Mucosa of rectum (tissue), 2 donors: ENCODE data around the gene ANKH.

Experiments used
- H3K27ac ChIP-seq, 2 donors: one replicate each; pipeline ENCODE4 v1.7.0; 2013; ENCODE audit warnings: inconsistent platforms in 2 of 2, low read depth in 2 of 2, low read length in 2 of 2
- H3K27me3 ChIP-seq, 2 donors: one replicate each; pipeline ENCODE4 v1.7.0; 2013; ENCODE audit warnings: low read length in 2 of 2; ENCODE audit not compliant: control insufficient read depth in 2 of 2, insufficient read depth in 2 of 2
- H3K36me3 ChIP-seq, 2 donors: one replicate each; pipeline ENCODE4 v1.7.0; 2013; ENCODE audit warnings: low read length in 2 of 2; ENCODE audit not compliant: control insufficient read depth in 2 of 2, insufficient read depth in 2 of 2
- H3K4me1 ChIP-seq, 2 donors: one replicate each; pipeline ENCODE4 v1.7.0; 2013; ENCODE audit warnings: low read length in 2 of 2, mild to moderate bottlenecking in 1 of 2; ENCODE audit not compliant: control insufficient read depth in 2 of 2, insufficient read depth in 2 of 2
- H3K4me3 ChIP-seq, 2 donors: one replicate each; pipeline ENCODE4 v1.7.0; 2013; ENCODE audit warnings: low read length in 2 of 2
- H3K9ac ChIP-seq, 2 donors: one replicate each; pipeline ENCODE4 v1.7.0; 2013; ENCODE audit warnings: low read length in 2 of 2, low read depth in 1 of 2, mild to moderate bottlenecking in 1 of 2
- H3K9me3 ChIP-seq, 2 donors: one replicate each; pipeline ENCODE4 v1.7.0; 2013; ENCODE audit warnings: low read length in 2 of 2; ENCODE audit not compliant: control insufficient read depth in 2 of 2
- donor health status: healthy.
- donor health status: Normal muscosa, but diverticular disease.

Gene ANKH

DNA sequence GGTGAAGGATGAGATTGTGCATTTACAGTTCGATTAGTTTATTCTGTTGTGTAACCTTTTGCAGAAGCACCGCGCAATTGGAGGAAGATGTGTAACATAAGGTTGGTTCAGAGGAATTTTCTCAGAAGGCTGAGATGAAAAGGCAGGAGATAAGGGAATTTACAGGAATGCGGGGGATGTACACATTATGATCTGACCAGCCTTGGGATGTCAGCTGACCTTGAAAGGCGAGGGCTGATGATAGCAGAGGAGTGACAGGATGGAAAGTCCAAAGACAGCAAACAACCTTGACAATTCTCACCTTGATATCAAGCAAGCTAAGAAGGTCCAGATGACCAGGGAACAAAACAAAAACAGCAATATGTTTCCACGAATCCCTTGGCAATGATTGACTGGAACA, 118.3 kb downstream of the ANKH start:
- no peaks in the 10 kb centered on the region for H3K9me3 ChIP-seq
- no peak overlapping the region for H3K9ac ChIP-seq
- no peaks in the 10 kb centered on the region for H3K4me1 ChIP-seq
- no peaks in the 10 kb centered on the region for H3K27me3 ChIP-seq
- H3K36me3 ChIP-seq, result peaks cover 41 to 54% of the 10 kb centered on the region in 2 donors
- no peak overlapping the region for H3K4me3 ChIP-seq
- no peak overlapping the region for H3K27ac ChIP-seq

DNA sequence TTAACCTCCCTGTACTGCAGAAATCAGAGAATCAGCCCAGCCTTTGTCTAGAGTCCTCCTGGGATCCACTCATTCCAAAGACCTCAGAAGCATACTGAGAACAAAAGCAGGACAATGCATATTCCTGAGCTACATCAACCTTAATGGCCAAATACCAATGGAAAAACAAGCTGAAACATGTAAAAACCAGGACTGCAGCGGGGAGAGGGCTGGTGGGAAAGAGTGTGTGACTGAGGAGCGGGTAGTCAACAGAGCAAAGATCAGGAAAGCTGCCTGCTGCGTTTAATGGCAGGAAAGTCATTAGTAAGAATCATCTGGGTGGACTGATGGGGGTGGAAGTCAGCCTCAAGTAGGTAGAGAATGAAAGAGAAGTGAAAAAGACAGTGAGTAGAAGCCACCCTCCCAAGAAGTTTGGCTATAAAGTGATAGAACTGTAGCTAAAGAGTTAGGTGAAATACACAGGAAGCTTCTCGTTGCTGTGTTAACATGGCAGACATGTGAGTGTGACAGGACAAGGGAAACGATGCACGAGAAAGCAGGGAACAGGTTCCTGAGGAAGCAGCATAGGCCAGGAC, 119.0 kb downstream of the ANKH start:
- Histone ChIP-seq H3K4me1 (no peaks in the 10 kb centered on the region), H3K36me3 (peaks cover 46 to 61% of the 10 kb centered on the region in 2 donors), H3K9me3 (no peaks in the 10 kb centered on the region), H3K4me3 (no peak overlapping the region), H3K9ac (no peak overlapping the region), H3K27me3 (no peaks in the 10 kb centered on the region), H3K27ac (no peak overlapping the region)

DNA sequence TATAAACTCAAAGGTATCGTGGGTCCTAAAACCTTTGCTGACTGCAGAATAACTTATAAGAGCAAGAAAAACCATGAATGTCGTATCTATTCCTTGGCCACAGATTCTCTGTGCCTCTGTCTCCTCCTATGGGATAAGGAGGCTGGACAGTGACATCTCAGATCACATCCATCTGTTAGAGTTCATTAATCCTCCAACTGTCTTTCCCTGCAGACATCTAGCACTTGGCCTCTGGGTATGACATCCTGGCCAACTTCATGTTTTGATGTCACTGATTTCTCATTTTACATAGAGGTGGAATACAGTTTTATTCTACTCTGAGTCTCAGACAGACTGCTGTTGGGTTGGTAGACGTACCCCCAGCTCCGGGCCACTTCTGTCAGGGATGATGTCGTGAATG, 120.9 kb downstream of the ANKH start:
- Histone ChIP-seq H3K27me3 (no peaks in the 10 kb centered on the region), H3K9me3 (no peaks in the 10 kb centered on the region), H3K36me3 (peaks cover 51 to 63% of the 10 kb centered on the region in 2 donors), H3K4me1 (no peaks in the 10 kb centered on the region), H3K27ac (no peak overlapping the region), H3K9ac (no peak overlapping the region), H3K4me3 (no peak overlapping the region)

DNA sequence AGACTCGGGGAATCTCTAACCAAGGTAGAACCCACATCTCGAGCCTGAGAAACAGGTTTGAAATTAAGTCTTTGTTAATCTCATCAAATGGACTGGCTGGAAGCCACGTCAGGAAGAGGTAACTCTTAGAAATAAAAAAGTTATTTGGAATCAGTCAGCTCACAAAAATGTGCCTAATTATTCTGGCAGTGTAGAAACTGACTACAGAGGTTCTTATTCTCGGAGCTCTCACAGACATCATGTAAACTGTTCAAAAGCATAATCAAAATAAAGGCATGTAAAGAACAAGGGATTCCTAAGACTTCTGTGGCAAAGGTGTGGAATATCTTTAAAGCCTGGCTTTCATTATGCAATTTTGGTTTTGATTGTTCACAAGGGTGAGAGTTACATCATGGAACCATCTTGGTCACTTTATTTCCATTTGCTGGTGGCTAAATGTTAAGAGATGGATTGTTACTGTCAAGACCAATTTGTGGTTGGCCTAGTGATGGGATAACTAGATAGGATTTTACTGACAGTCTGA, 121.9 kb downstream of the ANKH start:
- Histone ChIP-seq H3K27ac (no peak overlapping the region), H3K4me3 (no peak overlapping the region), H3K9ac (no peak overlapping the region), H3K9me3 (no peaks in the 10 kb centered on the region), H3K36me3 (peaks cover 58 to 66% of the 10 kb centered on the region in 2 donors), H3K4me1 (no peaks in the 10 kb centered on the region), H3K27me3 (no peaks in the 10 kb centered on the region)

DNA sequence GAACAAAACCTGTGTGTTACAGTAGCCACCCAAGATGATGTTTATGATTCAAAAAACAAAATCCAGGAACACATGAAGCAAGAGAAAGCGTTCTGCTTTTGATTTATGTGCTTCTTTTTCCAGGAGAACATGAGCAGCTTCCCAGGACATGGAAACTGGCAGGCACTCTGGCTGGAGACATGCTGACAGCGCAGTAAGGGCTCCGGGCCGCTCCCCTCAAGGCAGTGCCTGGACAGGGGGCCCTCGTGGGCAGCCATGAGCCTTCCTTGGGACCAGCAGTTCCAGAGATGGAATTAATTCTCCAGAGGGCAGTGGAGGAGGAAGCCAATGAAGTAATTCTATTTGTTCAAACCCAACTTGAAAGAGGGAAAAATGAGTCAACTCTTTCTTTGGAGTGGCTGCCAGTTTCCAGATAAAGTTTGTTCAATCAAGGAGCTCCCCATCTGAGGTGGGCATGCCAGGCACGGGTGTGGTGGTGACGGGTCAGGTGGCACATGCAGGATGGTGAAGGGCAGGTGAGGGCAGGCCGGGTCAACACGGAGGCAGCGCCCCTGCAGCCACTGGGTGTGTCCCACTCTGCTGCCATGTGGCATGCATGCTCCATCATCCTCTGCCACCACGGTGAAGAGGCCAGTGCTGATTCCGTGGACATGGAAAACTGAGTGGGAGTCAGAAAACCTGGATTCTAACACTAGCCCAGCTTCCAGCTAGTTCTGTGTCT, 123.2 kb downstream of the ANKH start:
- Histone ChIP-seq H3K27ac (no peak overlapping the region), H3K27me3 (no peaks in the 10 kb centered on the region), H3K4me3 (no peak overlapping the region), H3K36me3 (peaks cover 59 to 66% of the 10 kb centered on the region in 2 donors), H3K9ac (no peak overlapping the region), H3K4me1 (no peaks in the 10 kb centered on the region), H3K9me3 (no peaks in the 10 kb centered on the region)

DNA sequence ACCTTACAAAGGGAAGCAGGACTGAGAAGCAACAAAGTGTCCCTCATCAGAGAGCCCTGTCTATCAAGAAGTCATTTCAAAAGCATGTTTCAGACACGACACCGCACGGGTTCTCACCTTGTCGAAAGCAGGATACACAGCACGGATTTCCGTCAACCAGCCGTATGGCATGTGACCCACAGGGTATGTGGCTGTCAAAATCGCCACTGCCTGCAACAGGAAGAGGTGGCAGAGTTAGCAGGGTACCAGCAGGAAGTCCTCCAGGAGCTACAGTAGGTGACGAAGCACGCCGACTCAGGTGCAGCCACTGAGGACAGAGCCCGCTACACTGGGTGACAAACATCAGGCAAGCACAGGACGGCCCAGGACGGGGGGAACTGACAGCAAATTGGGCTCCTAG, 125.8 kb downstream of the ANKH start:
- H3K9ac ChIP-seq, result no peak overlapping the region
- peaks cover 51 to 69% of the 10 kb centered on the region in 2 donors for H3K36me3 ChIP-seq
- H3K9me3 ChIP-seq, result no peaks in the 10 kb centered on the region

DNA sequence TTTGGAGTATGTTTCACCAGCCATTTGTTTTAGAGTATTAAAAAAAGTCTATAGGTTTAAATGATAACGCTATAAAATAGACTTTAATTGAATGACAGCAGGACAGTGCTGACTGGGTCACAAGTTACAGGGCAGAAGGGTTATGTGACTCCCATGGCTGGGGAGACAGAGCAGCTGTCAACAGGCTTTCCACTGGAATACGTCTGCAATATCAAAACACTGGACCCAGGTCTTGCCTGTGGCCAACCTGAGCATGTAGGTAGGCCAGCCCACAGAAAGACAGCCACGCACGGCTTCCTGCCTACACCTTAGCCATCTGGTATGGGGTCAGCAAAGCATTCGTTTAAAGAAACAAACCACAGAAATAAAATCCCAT, 126.4 kb downstream of the ANKH start:
- Histone ChIP-seq H3K9me3 (no peaks in the 10 kb centered on the region), H3K4me3 (no peak overlapping the region), H3K9ac (no peak overlapping the region), H3K4me1 (no peaks in the 10 kb centered on the region), H3K36me3 (peaks cover 52 to 69% of the 10 kb centered on the region in 2 donors), H3K27me3 (no peaks in the 10 kb centered on the region), H3K27ac (no peak overlapping the region)

More for the DNA sequence above, 125.8 kb downstream of the ANKH start:
- H3K27ac ChIP-seq, result no peak overlapping the region
- H3K4me1 ChIP-seq, result no peaks in the 10 kb centered on the region
- H3K27me3 ChIP-seq, result no peaks in the 10 kb centered on the region
- H3K4me3 ChIP-seq, result no peak overlapping the region

DNA sequence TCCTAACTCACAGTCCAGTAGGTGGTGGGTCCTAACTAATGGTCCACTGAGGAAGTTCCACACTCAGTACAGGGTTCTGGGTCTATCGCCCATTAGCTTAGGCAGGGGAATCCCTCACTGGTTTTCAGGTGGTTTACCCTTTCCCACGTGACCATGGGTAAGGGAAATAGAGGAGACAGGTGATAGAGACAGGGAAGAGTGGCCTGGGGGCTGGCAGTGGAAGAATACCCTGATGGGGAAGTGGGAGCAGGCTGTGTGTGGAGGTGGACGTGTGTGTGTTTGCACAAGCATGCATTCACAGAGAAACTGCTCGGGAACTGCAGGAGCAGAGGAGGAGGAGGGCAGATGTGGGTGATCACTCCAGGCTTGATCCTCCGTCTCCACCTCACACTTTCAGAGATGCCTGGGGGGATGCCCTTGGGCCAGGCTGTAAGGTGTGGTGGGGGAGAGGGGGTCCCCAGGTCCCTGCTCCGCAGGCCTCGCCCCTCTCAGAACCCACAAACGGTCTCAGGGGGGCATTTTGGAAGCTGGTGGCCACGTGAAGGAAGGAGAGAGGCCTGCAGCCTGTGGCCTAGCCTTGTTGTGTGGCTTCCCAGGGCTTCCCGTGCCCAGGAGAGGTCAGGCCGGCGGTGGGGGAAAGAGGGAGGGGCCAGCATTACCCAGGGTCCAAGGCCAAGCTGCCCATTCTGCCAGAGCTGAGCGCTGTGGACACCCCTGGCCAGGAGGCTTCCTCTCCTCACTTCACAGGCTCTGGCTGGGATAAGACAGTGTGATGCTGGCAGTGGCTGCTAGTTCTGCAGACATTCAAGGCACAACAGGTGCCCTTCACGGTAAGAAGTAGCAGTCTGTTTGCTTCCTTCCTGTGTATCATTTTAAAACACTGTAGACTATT, 127.0 kb downstream of the ANKH start:
- H3K9me3 ChIP-seq, result no peaks in the 10 kb centered on the region
- H3K36me3 ChIP-seq, result peaks cover 51 to 67% of the 10 kb centered on the region in 2 donors
- no peak overlapping the region for H3K27ac ChIP-seq
- no peaks in the 10 kb centered on the region for H3K4me1 ChIP-seq
- no peak overlapping the region for H3K9ac ChIP-seq
- H3K4me3 ChIP-seq, result no peak overlapping the region
- no peaks in the 10 kb centered on the region for H3K27me3 ChIP-seq

DNA sequence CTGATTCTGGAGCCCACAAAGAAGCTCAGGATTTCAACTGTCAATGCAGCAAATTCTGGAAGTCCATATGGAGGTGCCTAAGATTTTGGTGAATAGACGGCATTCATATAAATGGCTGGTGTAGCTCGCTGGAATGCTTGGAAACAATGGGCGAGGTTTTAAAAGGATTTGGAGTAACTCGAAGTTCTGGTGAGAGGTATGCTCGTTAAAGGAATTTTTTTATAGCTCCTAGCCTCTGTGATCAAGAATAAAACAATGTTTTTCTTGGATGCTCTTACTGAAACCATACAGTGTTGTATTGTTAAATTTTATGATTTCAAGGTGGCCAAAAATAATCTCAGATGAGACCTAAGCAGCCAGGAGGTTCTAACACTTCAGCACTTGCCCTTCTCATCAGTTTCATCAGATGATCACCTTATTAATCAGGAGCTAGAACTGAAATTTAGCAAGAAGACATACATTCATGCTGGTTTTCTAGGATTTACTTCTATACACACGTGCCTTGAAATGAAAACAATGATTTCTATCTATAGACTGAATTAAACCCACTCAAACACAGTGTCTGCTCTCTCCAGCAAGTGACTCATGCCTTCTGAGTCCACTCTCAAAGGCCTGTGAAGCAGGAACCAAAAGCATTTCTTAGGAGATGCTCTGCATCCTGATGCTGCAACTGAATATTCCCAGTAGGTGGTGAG, 127.8 kb downstream of the ANKH start:
- H3K4me3 ChIP-seq, result no peak overlapping the region
- no peaks in the 10 kb centered on the region for H3K4me1 ChIP-seq
- no peak overlapping the region for H3K9ac ChIP-seq
- H3K27ac ChIP-seq, result no peak overlapping the region
- no peaks in the 10 kb centered on the region for H3K27me3 ChIP-seq
- H3K9me3 ChIP-seq, result no peaks in the 10 kb centered on the region
- H3K36me3 ChIP-seq, result peaks cover 46 to 64% of the 10 kb centered on the region in 2 donors
